IPS-18a (cell line): ENCODE results near the gene TMEM178A.
"Not testable (repeated sequence)": the region's sequence is repeated elsewhere in the genome, so short reads cannot be mapped to it uniquely, and the experiment has no call there.

Experiments
- H3K27ac ChIP-seq: one replicate; pipeline ENCODE4 v1.5.1; 2013; ENCODE audit warnings: low read length
- H3K27me3 ChIP-seq: one replicate; pipeline ENCODE4 v1.6.1; 2013; ENCODE audit warnings: mild to moderate bottlenecking, low read length; ENCODE audit not compliant: control insufficient read depth, insufficient read depth
- H3K36me3 ChIP-seq: one replicate; pipeline ENCODE4 v1.6.1; 2013; ENCODE audit warnings: low read depth, low read length; ENCODE audit not compliant: control insufficient read depth
- H3K4me1 ChIP-seq: one replicate; pipeline ENCODE4 v1.6.1; 2013; ENCODE audit warnings: low read depth, low read length; ENCODE audit not compliant: control insufficient read depth
- H3K4me3 ChIP-seq: one replicate; pipeline ENCODE4 v1.5.1; 2013; ENCODE audit warnings: low read length
- H3K9ac ChIP-seq: one replicate; pipeline ENCODE4 v1.6.1; 2013; ENCODE audit warnings: mild to moderate bottlenecking, low read length, moderate library complexity
- H3K9me3 ChIP-seq: one replicate; pipeline ENCODE4 v1.6.1; 2013; ENCODE audit warnings: low read depth, low read length; ENCODE audit not compliant: control insufficient read depth

TMEM178A gene

GRCh38 chr2:39665811-39666490 lies at the start of gene TMEM178A:
Gene TMEM178A, plus strand, starts transcription at chr2:39665917. Its CDS starts 58 bp downstream, at chr2:39665975.
- Histone ChIP-seq H3K27ac (no peak within 1 kb of the TSS), H3K27me3 (peaks cover 37% of the 10 kb centered on the region), H3K36me3 (no peaks in the 10 kb centered on the region), H3K4me3 (peak within 1 kb of the TSS; percentile 88), H3K9ac (peak within 1 kb of the TSS; percentile 63), H3K4me1 (peaks cover 17% of the 10 kb centered on the region), H3K9me3 (no peaks in the 10 kb centered on the region)

GRCh38 chr2:39618236-39618635 lies 47.5 kb upstream of the TMEM178A start:
- Histone ChIP-seq H3K27ac (no peak overlapping the region), H3K27me3 (no peaks in the 10 kb centered on the region), H3K4me3 (no peak overlapping the region), H3K9ac (no peak overlapping the region), H3K36me3 (no peaks in the 10 kb centered on the region), H3K4me1 (no peaks in the 10 kb centered on the region), H3K9me3 (no peaks in the 10 kb centered on the region)

DNA sequence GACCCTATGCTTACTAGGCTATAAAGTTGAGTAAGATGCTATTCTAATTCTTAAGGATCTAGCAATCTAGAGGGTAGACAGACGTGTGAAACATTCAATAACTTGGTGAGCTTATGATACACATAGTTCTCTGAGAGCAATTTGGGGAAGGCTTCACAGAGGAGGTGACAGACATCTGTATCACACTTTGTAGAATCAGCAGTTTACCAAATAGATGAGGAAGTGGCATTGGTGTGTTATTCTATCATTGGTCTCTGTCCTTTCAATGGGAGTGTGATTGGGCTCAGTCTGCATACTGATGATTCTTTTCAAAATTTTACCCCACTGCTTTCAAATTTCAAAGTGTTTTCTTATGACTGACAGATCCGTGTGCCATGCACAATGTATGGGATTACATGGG lies 47.0 kb upstream of the TMEM178A start:
- no peaks in the 10 kb centered on the region for H3K27me3 ChIP-seq
- no peaks in the 10 kb centered on the region for H3K36me3 ChIP-seq
- no peaks in the 10 kb centered on the region for H3K9me3 ChIP-seq
- H3K9ac ChIP-seq, result no peak overlapping the region
- H3K4me3 ChIP-seq, result no peak overlapping the region
- H3K4me1 ChIP-seq, result no peaks in the 10 kb centered on the region
- no peak overlapping the region for H3K27ac ChIP-seq

DNA sequence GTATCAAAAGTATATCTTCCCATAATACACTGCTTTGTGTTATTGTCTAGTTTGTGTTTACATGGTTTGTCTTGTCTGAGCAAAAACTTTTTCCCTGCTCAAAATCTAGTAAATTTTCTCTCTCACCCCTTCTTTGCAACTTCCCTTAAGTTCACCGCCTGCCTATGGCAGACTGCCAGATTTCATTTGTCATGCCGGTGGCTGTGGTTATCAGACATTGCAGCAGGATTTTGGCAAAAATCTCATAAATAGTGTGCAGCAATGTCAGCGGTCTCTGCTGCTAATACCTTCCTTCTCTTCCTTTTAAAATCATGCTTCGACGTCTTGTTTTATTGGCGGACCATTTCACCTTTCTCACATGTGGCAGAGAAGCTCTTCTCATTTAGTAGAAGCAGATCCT lies 45.6 kb upstream of the TMEM178A start:
- Histone ChIP-seq H3K36me3 (no peaks in the 10 kb centered on the region), H3K27ac (no peak overlapping the region), H3K4me3 (no peak overlapping the region), H3K4me1 (no peaks in the 10 kb centered on the region), H3K27me3 (no peaks in the 10 kb centered on the region), H3K9me3 (no peaks in the 10 kb centered on the region), H3K9ac (no peak overlapping the region)

GRCh38 chr2:39621596-39621995 lies 44.1 kb upstream of the TMEM178A start:
- no peaks in the 10 kb centered on the region for H3K27me3 ChIP-seq
- no peak overlapping the region for H3K27ac ChIP-seq
- no peak overlapping the region for H3K9ac ChIP-seq
- H3K4me1 ChIP-seq, result peaks cover 5% of the 10 kb centered on the region
- no peaks in the 10 kb centered on the region for H3K9me3 ChIP-seq
- H3K4me3 ChIP-seq, result no peak overlapping the region
- H3K36me3 ChIP-seq, result no peaks in the 10 kb centered on the region

- Histone ChIP-seq H3K4me3 (no peak overlapping the region), H3K9ac (no peak overlapping the region), H3K27me3 (no peaks in the 10 kb centered on the region), H3K27ac (no peak overlapping the region), H3K9me3 (no peaks in the 10 kb centered on the region), H3K36me3 (no peaks in the 10 kb centered on the region), H3K4me1 (peaks cover 5% of the 10 kb centered on the region)
These were observed 42.9 kb upstream of the TMEM178A start for GRCh38 chr2:39622860-39623259.

GRCh38 chr2:39623917-39624316 lies 41.8 kb upstream of the TMEM178A start:
- no peak overlapping the region for H3K27ac ChIP-seq
- no peaks in the 10 kb centered on the region for H3K36me3 ChIP-seq
- H3K9ac ChIP-seq, result no peak overlapping the region
- no peaks in the 10 kb centered on the region for H3K9me3 ChIP-seq
- peaks cover 5% of the 10 kb centered on the region for H3K4me1 ChIP-seq
- H3K27me3 ChIP-seq, result no peaks in the 10 kb centered on the region
- H3K4me3 ChIP-seq, result no peak overlapping the region

DNA sequence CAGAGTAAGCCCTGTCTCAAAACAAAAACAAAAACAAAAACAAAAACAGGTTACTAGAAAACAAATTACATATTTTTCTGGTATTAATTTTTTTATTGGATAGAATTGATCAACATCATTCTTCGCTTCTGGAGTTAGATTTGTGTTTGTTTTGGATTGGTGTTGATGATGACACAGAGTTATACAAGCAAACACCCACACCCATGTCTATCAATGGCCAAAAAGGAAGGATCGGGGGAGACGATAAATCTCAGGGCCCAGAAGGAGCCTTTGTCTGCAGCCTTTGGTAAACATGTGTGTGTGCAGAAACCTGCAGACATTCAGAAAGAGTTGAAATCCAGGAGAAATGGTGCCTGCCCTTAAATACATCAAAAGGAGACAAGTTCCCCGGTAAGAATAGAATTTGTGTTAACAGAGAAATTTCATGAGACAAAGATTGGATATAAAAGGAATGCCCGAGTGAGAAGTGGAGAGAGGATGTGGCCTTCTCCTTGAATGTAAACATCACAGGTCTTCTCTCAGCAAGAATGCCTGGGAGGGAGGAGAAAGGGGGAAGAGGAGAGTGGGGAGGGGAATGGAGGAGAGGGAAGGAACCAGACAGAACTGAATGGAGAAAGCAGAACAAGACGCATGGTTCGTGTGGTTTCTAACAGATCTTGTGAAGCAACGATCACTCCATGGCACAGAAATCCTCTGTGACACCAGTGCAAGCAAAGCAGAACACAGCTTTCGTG lies 40.4 kb upstream of the TMEM178A start:
- Histone ChIP-seq H3K27me3 (no peaks in the 10 kb centered on the region), H3K9ac (no peak overlapping the region)

GRCh38 chr2:39625927-39626270 lies 39.8 kb upstream of the TMEM178A start:
- H3K36me3 ChIP-seq, result no peaks in the 10 kb centered on the region
- H3K4me3 ChIP-seq, result no peak overlapping the region
- H3K4me1 ChIP-seq, result peaks cover 5% of the 10 kb centered on the region
- H3K27ac ChIP-seq, result no peak overlapping the region
- no peaks in the 10 kb centered on the region for H3K27me3 ChIP-seq
- no peak overlapping the region for H3K9ac ChIP-seq
- H3K9me3 ChIP-seq, result no peaks in the 10 kb centered on the region

More for the DNA sequence above, 40.4 kb upstream of the TMEM178A start:
- Histone ChIP-seq H3K27ac (no peak overlapping the region), H3K4me3 (no peak overlapping the region), H3K36me3 (no peaks in the 10 kb centered on the region), H3K4me1 (peaks cover 5% of the 10 kb centered on the region), H3K9me3 (no peaks in the 10 kb centered on the region)

- H3K27me3 ChIP-seq, H3K9ac ChIP-seq, H3K4me3 ChIP-seq, H3K36me3 ChIP-seq, H3K9me3 ChIP-seq, H3K27ac ChIP-seq, H3K4me1 ChIP-seq: not testable (repeated sequence)
These were observed 37.4 kb upstream of the TMEM178A start for GRCh38 chr2:39628346-39628745.

DNA sequence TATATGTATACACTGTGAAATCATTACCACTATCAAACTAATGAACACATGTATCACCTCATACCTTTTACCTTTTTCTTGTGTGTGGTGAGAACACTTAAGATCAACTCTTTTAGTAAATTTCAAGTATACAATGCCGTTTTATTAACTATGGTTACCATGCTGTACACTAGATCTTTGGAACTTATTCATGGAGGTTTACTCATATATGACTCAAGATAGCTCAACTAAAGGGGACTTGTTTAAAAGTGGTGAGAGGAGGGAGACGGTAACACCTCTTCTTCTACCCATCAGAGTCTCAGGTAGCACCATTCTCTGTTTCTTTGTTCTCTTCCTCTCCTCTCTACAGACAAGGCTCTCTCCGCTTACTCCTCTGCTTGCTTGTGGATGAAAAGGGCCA lies 36.1 kb upstream of the TMEM178A start:
- H3K36me3 ChIP-seq, result no peaks in the 10 kb centered on the region
- no peak overlapping the region for H3K27ac ChIP-seq
- no peaks in the 10 kb centered on the region for H3K27me3 ChIP-seq
- no peaks in the 10 kb centered on the region for H3K9me3 ChIP-seq
- no peak overlapping the region for H3K9ac ChIP-seq
- H3K4me1 ChIP-seq, result peaks cover 5% of the 10 kb centered on the region
- no peak overlapping the region for H3K4me3 ChIP-seq

DNA sequence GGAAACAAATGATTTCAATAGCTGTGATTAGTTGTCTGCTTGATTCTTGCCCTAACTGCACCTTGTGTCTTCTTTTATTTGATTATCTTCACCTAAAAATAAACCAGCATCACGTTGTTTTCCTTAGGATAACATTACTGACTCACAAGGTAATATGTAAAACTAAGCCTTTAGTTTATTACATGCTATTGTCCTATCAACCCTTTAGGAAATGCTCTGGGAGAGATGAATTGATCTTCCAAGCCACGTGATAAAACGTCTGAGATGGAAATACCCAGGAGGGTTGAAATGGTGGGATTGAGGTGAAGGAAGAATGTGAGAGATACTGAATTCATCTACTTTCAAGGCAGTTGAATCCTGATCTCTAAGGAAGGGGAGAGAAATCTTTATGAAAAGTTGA lies 34.5 kb upstream of the TMEM178A start:
- Histone ChIP-seq H3K9me3 (no peaks in the 10 kb centered on the region), H3K9ac (no peak overlapping the region), H3K27ac (no peak overlapping the region), H3K27me3 (no peaks in the 10 kb centered on the region), H3K4me1 (no peaks in the 10 kb centered on the region), H3K4me3 (no peak overlapping the region), H3K36me3 (no peaks in the 10 kb centered on the region)
